ENCODE measurements around the gene CFAP65.
A peak's percentile ranks its signal among the peaks of the same experiment; 100 is the strongest.

The CFAP65 gene

DNA sequence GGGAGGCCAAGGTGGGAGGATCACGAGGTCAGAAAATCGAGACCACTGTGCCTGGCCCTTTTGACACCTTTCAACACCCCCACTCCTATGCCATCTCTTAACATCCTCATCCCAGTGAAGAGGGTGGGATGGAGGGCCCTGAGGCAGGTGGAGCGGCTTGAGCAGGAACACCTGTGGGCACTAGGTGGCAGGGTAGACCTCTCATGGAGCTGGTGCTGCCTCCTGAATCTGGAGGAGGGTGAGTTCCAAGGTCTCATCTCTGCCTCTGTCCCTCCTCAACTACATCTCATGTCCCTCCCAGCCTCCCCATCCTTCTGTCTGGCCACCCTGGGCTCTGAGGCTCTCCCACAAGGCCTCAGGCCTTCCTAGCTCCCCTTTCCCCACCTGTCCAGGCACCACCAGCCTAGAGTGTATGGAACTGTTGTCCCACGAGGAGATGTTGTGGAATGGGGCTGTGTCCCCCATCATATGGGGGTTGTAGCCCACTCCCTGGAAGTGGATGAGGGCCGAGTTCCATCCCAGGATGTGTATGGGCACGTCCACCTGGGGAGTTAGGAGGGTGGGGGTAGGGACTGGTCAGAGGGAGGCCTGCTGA lies 31.1 kb downstream of the CFAP65 start:
- DNase-seq, result no peak

- DNase-seq, result no peak
Measured at GRCh38 chr2:219009294-219009693, 32.0 kb downstream of the CFAP65 start.

GRCh38 chr2:219003979-219004378 lies 37.3 kb downstream of the CFAP65 start:
- no peak for DNase-seq

DNA sequence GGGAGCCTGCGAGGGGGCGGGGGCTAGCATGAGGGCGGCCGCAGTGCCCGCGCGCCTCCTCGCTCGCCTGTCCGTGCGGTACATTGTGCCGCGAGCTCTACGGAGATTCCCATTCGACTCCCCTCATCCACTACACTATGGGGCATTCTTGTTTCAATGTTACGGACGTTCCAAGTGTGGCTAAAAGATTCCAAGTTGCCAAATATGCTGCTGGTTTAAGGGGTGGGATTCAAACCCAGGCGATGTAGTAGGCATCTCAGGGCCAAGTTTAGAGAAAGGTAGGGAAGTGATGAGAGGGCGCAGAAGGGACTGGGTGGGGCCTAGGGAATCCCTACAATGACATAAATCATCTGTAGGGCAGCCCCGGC lies 38.1 kb downstream of the CFAP65 start:
- DNase-seq, result no peak

DNA sequence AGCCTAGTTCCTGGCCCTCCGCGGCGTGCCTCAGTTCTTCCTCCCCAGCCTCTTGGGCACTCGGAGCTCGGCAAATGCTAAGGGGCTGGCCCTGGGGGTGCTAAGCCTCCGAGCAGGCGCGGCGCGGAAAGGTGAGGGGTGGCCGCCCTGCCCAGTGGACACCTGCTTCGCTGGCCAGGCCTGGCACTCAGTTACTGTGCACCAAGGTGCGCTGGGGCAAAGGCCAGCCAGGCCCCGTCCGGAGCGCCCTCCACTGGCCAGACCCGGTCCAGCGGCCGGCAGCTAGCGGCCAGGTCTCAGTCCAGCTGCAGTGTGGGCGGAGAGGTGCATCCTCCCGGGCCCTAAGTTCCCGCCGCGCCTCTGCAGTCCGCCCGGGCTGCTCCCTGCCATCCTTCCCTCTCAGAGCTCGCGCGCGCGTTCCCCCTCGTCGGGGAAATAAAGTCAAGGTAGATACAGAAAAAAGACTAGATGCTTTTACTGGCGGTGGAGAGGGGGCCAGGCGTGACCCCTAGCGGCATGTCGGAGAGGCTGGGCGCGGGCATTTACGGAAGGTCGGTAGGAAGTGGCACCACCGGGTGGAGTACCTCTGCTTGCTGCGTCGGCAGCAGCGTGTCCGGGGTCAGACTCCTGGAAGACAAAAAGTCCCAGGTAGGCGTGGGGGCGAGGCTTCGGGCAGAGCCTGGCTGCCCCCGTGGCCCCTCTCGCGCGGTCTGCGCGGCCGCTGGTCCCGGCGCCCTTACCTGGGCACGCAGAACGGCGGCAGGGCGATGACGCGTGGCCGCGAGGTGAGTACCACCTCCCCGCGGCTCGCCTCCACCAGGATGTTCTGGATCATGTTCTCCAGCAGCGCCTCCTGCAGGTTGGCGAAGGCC lies 38.7 kb downstream of the CFAP65 start:
- DNase-seq, result no peak

DNA sequence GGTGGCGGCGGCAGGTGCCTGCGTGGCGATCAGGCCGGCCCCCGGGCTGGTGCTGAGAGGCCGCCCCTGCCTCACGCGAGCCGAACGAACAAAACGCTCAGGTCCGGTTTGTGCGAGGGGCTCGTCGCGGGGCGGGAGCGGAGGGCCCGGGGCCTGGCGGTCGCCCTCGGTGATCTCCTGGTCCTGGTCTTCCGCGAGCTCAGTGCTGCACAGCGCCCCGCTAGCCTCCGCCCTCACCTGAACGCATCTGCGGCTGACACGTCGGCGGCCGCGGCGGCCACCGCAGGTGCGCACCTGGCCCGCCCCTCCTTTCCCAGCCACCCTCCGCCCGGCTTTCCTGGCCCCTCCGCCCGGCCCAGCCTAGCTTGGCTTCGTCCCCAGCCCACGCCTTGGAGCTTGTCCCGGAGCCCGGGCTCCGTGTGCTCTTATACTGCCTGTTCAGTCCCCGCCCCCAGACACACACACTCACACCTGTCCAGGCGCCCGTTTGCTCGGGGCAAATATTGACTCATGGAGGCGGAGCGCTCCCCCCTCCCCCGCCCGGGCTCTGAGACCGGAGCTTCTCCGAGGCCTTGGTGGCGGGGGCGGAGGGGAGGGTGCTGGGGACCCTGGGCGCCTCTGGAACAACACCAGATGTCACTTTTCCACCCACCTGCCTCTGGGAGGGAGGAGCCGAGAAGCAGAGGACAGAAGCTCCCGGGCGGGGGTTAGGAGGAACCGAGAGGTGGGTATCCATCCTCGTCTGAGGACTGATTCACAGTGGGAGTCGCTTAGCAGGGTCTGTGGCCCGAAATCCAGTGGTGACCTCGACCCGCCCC lies 39.5 kb downstream of the CFAP65 start:
- no peak for DNase-seq

DNA sequence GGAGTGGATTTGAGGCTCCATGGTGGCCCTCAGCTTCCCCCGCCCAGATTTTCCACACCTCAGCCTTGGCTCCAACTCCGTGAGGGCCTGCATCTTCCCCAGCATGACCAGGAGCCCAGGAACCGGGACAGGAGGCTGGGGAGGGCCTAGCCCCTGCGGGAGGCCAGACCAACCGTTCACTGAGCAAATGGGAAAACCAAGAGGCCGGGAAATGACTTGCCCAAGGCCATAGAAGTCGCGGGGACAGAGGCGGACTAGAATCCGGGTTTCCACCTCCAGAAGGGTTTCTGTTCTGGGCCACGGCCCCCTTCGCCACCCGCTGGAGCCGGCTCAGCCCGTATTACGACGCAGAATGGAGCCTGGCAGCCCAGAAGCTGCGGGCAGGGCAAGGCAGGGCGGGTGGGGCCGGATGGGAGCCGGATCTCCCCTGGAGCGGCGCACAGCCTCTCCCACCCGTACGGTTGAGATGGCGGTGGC lies 40.2 kb downstream of the CFAP65 start:
- no peak for DNase-seq

GRCh38 chr2:219000569-219000960 lies 40.8 kb downstream of the CFAP65 start:
- no peak for DNase-seq

GRCh38 chr2:218999881-219000568 lies 41.3 kb downstream of the CFAP65 start:
- no peak for DNase-seq

DNA sequence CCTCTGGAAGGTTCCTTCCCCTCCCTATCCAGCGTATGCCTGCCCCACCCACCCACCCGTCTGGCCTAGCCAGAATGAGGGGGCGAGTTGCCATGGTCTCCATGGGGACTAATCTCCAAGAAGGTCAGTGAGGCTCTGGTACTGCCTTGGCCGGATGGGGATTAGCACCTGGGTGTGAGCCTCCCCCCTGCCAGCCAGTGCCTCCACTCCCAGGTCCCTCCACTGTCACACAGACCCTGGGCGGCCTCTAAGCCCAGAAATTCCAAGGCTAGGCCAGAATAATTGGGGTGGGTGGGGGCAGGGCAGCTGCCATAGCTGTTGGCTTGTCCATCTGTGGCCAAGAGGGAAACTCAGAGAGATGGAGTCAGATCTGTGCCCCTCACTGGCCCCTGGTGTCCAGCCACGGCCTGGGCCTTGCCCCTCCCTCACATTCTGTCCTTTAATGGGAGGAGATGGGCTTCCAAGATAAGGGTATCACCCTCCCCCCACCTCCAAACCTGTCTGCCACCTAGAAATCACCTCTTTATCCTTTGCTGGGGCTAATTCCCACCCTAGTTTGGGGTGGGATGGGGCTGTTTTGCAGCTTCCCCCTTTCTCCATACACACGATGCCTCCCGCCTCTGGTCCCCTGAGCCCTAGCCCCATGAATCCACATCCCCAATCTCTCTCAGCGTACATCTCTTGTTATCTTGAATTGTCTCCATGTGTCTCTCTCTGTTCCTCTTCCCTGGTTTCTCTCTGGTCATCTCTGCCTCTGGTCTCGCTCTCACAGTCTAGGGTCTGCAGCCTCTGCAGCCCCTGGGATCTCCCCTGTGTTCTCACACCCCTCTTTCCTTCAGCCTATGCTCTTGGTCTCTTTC lies 42.1 kb downstream of the CFAP65 start:
- no peak for DNase-seq

DNA sequence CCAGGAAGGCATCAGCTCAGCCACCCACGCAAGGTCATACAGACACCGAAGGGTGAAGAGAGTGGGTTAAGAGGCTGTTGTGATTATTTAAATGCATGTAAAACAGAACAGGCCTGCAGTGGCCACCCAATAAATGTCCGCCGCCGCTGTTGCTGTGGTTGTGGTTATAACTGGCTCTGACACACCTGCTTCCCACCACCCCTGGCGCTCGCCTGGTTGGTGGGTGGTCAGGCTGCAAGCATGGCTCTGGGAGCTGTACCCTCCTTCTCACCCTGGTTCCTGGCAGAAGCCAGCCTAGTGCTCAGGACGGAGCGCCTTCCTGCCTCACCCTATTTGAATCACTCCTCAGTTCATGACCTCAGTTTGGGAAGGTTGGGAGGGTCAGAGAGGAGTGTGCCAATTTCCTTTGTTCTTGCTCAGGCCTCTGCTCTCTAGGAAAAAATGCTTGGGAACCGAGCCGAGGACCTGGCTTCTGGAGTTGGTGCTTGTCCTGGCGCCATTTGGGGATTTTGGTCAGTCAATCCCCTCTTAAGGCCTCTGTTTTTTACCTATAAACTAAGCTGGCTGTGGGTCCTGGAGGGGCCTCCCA lies 42.8 kb downstream of the CFAP65 start:
- DNase-seq, result no peak

- DNase-seq, result no peak
Measured at GRCh38 chr2:218997731-218998130, 43.6 kb downstream of the CFAP65 start.

DNA sequence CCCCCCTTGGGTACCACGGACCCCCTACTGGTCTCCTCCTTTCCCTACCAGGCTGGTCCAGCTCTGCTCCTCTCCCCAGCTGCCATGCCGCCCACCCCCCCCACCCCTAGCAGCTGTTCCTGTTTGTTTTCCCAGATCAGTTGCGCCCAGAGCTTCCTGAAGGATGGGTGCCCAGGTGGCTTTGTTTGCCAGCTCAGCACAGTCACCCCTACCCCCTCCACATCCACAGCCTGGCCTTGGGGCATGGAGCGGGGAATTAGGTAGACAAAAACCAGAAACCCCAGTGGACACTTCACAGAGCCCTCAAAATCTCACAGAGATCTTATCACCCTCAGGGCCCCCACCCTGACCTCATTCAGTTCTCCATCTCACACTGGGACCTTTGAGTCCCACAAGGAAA lies 44.4 kb downstream of the CFAP65 start:
- DNase-seq, result no peak

DNA sequence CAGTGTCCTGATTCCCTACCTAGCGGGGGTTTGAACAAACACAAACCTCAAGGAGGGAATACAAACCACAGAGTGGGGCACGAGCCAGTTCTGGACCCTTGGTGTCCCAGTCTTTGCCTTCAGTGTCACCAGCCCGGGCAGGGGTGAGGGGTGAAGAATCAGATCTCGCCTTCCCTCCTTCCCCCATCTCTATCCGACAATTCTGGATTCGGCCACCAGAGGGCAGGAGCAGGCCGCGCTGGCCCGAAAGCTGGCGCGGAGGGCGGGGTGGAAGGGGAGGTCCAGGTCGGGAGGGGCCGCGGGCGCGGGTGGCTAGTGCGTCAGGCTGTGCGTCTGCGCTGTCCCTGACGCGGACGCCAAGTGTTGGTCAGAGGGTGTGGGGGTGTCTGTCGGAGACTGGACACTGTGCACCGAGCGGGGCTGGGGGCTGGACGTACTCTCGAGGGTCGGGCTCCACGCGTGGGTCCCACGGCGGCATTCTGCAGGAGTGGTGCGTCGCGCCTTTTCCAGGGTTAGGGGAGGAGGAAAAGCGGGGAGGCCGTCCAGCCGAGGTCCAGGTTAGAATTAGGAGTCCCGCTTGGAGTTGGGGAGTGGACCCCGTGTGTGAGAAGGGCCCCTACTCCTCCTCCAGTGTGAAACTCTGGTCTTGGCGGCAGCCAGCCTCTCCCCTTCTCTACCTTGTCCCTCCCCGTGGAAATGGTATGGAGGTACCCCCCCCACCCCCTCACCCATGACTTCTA lies 45.2 kb downstream of the CFAP65 start:
- peak in 1 of 2 experiments; percentile 34 for DNase-seq

- no peak for DNase-seq
Measured at GRCh38 chr2:218995561-218995960, 45.8 kb downstream of the CFAP65 start.

DNA sequence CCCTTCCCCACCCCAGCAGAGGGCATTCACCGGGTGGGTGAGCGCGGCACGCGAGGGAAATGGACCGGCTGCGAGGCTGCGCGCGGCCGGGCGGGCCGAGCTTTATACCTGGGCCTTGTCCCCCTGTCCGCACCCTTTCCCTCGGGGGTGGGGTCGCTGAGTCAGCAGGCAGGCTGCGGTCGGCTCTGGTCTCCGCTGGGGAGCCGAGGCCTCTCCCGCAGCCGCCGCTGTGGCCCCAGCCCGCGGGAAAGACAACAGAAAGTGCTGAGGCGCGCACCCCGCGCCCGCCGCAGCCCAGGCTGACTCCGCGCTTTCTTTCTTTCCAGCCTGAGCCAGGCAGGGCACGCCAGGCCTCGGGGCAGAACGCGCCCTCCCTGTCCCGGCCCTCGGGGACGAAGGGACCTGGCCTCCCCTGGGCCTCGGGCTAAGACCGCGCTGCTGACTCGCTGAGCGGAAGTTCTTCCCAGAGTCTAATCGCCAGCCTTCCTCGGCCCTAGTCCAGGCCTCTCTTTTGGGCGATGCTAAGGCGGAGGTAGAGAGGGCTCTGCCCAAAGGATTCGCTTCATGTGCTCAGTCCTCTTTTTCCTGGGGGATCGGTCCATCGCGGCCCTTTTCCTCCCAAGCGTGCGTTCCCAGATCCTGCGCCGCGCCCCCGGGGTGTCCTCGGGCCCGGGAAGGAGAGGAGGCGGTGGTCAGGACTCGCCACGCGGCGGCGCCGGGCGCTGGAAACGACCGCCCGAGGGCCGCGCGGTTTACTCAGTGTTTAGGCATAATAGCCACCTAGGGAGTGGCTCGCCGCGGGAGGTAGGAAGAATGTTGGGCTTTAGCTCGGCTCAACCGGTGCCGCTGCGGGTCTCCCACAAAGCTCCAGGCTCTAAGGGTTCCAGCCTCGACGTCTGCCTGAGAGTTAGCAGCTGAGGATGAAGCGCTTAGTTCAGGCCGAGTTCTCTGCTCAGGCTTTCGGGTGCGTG lies 47.7 kb downstream of the CFAP65 start, which contains the start of gene CRYBA2:
CRYBA2 (minus strand) TSS at position 78 of the 971 bp plus-strand sequence. CDS start 246 bp downstream, outside the sequence.
- no peak for DNase-seq

GRCh38 chr2:218992703-218993344 lies 48.5 kb downstream of the CFAP65 start:
- DNase-seq, result no peak

GRCh38 chr2:218992196-218992595 lies 49.1 kb downstream of the CFAP65 start:
- no peak for DNase-seq

DNA sequence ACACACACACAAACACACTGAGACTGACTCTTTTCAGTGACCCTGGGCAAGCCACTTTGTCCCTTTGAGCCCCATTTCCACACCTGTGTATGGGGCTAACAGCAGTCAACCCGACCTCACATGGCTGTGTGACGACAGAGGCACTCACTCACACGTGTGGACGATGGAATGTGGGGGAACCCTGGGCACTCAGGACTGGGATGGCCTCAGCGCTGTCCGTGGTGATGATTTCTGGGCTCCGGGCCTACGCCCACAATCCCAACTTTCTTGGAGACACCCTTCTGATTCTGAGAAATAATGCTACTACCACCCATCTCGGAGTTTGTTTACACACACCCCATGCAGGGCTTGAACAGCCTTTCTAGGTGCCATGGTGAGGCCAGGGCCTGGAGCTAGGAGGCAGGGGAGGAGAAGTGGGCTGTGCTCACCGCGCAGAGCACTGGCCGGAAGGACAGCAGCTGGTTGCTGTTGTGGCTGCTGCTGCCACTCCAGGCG lies 49.6 kb downstream of the CFAP65 start:
- DNase-seq, result no peak
